ENCODE measurements around the gene ALPP.
"Not testable (repeated sequence)": the region's sequence is repeated elsewhere in the genome, so short reads cannot be mapped to it uniquely, and the experiment has no call there.

Gene ALPP

GRCh38 chr2:232419245-232420072, 40.9 kb downstream of the ALPP start:
- no peak for DNase-seq (ENCODE audit: extremely low read depth in 1 of 2, low read depth in 1 of 2)

GRCh38 chr2:232420073-232420454, 41.5 kb downstream of the ALPP start:
- no peak for DNase-seq (ENCODE audit: extremely low read depth in 1 of 2, low read depth in 1 of 2)

- DNase-seq (ENCODE audit: extremely low read depth in 1 of 2, low read depth in 1 of 2): no peak
Measured at GRCh38 chr2:232420463-232421188, 42.1 kb downstream of the ALPP start.

GRCh38 chr2:232421189-232421785, 42.7 kb downstream of the ALPP start:
- no peak for DNase-seq (ENCODE audit: extremely low read depth in 1 of 2, low read depth in 1 of 2)

- no peak for DNase-seq (ENCODE audit: extremely low read depth in 1 of 2, low read depth in 1 of 2)
Measured at GRCh38 chr2:232422051-232422450, 43.5 kb downstream of the ALPP start.

GRCh38 chr2:232422996-232423395, 44.4 kb downstream of the ALPP start:
- not testable (repeated sequence) for DNase-seq (ENCODE audit: extremely low read depth in 1 of 2, low read depth in 1 of 2)

GRCh38 chr2:232423407-232423806, 44.9 kb downstream of the ALPP start:
- not testable (repeated sequence) for DNase-seq (ENCODE audit: extremely low read depth in 1 of 2, low read depth in 1 of 2)

GRCh38 chr2:232431705-232432590, 53.4 kb downstream of the ALPP start:
- DNase-seq (ENCODE audit: extremely low read depth in 1 of 2, low read depth in 1 of 2): no peak
